HG03460 (cell line): ENCODE measurements around the gene FCHSD1.
"Not testable (repeated sequence)": the region's sequence is repeated elsewhere in the genome, so short reads cannot be mapped to it uniquely, and the experiment has no call there.

Experiments used
- ATAC-seq: cut with Tn5 transposase; IDR thresholded peaks from one replicate; pipeline ENCODE4 v1.9.1; 2021; ENCODE audit not compliant: unreplicated experiment

Gene FCHSD1

DNA sequence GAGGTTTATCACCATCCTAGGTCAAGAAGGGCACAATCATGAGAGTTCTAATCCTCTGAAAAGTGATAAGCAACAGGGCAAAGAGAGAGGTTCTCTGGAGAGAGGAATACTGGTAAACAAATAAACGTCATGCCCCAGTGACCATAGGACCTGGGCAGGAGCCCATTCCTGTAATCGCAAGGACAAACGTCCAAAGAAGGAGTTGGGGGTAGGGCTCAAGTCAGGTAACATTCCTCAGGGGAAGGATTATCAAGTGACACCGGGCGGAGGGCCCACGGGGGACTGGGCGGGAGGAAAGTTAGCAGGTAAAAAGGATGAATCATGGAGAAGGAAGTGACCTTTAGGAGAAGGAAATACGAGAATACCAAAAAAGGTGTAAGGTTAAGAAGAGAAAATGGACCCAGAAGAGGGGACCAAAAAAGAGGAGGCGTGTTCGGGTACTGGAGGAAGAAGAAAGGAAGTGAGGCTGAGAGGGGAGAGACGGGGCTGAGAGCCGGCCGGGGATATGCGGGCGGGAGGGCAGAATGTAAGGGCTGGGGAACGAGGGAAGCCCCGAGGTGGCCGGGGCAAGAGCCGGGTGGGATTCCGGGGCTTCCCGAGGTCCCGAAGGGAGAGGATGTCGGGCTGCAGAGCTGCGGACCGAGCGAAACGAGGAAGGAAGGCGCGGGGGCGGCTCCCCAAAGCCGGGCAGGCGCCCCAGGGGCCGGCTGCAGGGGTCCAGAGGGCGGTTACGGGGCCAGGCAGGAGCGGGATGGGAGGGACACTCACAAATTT lies 33.0 kb downstream of the FCHSD1 start:
- ATAC-seq, result peak; percentile 31

DNA sequence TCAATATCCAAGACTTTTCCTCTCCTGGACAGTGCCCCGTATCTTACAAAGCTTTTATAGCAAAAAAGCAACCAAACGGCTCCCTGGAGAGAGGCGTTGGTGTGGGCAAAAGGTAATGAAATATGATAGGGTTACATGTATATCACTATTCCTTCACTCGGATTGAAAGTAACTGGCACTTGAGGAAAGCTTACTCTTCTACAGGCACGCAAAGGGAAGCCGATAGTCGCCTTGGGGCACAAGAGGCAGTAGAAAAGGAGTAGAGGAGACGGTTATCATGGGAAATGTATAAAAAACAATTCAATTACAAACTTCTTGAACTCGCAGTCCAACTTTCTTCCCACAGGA lies 33.6 kb downstream of the FCHSD1 start:
- no peak for ATAC-seq

DNA sequence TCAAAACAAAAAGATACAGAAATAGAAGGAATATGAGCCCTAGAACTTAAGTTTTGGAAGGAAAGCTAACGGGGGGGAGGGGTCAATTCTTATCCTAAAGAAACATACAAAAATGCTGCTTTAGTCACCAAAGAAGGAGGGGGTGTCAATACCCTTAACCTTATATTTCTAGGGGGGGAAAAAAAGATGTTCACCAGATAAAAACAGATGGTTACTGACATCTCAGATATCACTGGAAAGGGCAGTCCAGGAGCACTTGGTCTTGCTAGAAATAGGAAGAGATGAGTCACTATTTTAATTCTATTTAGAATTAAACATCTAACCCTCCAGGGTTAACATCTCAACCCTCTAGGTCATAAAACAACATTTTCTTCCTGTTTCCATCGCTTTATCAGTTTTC lies 34.1 kb downstream of the FCHSD1 start:
- no peak for ATAC-seq

DNA sequence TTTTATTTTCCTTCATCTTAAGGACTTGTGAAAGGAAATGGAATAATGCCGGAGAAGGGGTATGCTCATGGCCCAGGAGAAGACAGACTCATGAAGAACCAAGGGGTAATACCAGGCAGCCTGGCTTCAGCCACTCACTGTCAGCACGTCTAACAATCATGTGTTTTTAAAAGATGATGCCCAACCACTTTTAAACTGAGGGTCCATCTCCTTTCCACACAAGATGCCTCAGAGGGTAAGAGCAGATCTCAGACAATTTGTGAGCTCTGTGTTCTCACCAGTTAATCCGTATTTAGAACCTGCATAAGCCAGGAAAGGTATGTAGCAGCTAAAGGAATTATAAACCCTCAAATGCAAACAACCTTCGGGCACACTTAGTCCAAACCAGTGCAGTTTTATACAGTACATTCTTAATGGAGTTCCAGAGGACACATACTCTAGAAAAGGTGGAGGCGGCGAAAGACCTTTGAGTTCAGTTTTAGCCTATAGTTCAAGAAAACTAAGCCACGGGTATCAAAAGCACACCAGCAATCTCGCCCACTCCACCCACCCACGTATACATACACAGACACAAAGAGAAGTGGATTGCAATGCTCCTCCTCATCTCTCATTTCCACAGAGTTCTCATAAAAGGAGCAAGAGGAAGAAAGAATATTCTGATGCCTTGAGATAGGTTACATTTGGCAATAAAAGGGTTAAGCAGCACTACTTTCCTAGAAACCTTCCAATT lies 35.1 kb downstream of the FCHSD1 start:
- no peak for ATAC-seq

DNA sequence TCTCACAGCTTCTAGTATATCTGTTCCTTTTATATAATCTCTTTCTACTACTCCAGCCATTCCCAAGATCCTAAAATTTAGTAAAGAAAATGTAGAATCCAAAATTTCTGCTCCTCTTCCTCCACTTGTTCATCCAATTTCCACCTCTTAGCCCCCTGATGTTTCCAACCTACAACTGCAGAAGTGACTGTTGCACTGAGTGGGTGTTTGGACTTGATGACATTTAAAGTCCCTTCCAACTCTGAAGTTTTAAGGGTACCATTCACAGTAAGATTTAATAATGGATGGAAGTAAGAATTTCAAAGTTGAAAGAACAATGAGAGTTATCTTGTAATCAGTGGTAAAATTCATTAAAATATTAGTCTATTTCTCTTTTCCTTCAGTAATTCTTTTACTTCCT lies 37.9 kb downstream of the FCHSD1 start:
- ATAC-seq, result no peak

DNA sequence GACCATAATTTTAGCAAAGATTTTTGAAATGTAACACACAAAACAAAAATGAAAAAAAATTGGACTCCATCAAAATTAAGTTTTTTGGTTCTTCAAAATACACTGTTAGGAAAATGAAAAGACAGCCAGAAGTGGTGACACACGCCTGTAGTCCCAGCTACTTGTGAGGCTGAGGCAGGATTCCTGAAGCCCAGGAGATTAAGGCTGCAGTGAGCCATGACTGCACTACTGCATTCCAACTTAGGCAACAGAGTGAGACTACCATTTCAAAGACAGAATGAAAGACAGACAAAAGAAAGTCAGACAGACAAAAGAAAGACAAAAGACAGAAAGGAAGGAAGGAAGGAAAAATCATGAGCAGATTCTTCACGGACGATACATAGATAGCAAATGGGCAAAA lies 39.9 kb downstream of the FCHSD1 start:
- ATAC-seq, result no peak

DNA sequence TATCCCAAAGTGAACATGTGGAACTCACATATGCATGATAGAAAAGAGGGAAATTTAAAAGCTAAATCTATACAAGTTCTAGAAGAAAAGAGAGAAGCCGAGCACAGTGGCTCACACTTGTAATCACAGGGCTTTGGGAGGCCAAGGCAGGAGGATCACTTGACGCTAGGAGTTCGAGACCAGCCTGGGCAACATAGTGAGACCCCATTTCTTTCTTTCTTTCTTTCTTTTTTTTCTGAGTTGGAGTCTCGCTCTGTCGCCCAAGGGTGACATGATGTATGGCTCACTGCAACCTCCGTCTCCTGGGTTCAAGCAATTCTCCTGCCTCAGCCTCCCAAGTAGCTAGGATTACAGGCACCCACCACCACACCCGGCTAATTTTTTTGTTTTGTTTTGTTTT lies 41.3 kb downstream of the FCHSD1 start:
- ATAC-seq, result not testable (repeated sequence)

DNA sequence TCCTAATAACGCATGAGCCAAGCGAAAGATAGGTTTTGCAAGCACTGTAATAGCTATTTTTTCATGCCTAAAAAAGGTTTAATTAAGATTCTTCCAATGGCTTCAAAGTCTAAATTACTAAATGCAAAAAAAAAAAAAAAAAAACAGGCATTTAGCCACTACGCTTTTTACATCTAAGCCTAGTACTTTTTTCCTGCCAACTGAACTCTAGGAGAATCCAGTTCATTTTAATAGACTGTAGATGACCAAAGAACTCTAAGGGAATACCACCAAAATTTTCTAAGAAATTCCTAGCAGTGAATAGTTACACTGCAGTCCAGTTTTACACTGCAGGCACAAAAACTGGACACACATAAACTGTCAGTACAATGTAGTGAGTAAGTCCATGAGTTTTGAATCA lies 42.2 kb downstream of the FCHSD1 start:
- no peak for ATAC-seq

DNA sequence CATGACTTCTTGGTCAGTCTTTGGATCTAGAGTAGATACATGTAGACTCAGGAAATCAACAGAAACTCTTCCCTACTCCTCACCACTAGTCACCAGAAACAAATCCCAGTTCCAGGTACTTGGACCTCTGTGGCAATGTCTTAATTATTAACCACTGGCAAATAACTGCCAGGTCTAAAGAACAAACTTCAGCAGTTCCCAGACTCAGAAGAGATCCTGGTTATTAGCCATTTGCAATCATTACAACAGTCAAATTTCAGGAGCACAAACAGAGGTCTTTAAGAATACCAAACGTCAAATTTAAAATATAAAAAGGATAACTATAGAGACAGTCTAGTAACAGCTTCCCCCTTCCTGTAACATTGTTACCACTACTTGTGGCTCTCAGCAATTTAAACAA lies 42.7 kb downstream of the FCHSD1 start:
- ATAC-seq, result no peak

DNA sequence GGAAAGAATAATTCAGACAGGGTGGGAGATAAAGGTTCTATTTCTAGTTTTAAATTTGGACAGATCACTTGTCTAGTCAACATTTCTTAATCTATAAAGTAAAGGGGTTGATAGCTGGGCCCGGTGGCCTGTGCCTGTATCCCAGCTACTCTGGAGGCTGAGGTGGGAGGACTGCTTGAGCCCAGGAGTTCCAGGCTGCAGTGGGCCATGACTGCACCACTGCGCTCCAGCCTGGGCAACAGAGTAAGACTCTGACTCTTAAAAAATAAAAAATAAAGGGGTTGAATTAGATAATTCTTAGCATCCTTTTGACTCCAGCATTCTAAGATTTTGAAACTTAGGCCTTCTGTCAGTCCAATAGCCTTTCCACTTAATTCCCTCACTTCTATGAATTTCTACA lies 43.2 kb downstream of the FCHSD1 start:
- no peak for ATAC-seq

DNA sequence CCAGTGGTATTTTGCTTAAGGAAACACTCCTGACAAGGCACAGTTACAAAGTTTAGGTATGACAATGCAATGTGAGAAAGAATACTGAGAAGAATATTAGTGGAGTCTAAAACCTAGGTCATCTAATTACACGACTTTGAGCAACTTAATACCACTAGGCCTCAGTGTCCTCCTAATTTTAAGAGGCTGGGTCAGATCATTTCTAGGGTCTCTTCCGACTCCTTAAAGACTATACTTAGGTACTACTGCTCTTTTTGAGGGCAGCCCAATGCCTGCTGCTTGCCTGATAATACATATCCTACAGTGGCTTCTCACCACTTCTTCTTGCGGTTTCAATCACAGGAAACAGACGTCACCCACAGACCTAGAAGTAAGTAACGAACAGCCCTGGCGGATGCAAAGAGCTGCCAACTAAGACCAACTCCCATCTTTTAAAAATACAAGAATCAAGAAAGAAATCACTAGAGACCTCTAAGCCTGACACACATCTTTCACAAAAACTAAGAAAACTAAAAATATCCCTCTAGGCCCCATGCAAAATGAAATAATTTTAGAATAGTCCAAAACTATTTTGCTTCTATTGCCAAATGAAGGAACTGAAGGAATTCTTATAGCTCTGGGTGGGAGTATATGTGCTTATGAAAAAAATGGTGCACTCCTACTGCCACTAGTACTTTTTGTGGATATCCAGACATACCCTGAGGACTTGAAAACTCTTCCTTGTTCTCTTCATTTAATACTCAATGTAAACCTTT lies 45.5 kb downstream of the FCHSD1 start:
- peak; percentile 95 for ATAC-seq

DNA sequence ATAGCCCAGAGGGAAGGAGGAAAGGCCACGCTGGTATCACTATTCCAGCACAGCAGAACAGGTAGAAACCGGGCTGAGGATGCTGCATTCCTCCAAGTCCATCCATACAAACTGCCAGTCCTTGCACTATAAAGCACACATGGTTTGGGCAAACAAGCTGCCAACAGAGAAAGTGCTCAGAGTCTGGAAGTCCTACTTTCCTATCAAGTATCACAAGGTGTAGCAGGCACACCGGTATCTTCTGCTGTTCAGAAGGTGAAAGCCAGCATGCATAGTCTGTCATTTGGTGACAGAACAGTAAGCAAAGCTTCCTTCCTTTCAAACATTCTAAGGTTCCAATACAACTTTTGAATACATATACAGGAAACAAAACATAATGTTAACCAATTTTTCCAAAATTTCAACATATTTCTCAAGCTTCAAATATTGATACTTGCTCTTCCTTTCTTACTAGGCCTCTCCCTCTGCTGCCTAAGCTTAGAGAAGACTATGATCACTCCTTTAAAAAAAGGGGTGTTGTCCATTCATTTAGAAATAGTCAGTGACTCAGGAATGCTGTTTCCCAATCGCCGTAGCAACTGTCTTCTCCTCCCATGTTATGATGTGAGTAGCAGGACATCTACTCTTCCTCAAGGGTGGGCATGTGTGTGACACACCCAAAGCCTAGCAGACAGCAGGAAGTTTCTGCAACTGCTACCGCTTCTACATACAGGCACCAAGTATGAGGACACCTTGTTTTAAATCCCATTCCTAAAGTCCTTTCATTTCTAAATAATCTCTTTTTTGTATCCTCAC lies 47.1 kb downstream of the FCHSD1 start:
- ATAC-seq, result no peak

DNA sequence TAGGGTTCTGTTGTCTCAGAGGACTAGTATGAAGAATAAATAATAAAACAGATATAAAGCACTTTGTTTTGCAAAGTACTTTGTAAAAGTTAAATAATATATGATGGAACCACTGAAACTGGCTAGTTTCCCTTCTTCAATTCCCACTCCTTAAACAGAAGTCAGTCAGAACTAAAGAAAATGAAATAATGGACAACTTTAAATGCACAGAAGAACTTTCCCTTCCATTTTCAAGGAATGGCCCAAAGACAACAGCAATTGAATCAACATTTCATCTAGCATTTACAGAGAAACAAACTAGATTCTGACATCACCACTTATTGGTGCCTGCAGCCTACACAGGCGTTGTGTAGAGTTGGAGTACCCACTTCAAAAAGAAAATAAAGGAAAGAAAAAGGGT lies 48.6 kb downstream of the FCHSD1 start:
- ATAC-seq, result no peak

DNA sequence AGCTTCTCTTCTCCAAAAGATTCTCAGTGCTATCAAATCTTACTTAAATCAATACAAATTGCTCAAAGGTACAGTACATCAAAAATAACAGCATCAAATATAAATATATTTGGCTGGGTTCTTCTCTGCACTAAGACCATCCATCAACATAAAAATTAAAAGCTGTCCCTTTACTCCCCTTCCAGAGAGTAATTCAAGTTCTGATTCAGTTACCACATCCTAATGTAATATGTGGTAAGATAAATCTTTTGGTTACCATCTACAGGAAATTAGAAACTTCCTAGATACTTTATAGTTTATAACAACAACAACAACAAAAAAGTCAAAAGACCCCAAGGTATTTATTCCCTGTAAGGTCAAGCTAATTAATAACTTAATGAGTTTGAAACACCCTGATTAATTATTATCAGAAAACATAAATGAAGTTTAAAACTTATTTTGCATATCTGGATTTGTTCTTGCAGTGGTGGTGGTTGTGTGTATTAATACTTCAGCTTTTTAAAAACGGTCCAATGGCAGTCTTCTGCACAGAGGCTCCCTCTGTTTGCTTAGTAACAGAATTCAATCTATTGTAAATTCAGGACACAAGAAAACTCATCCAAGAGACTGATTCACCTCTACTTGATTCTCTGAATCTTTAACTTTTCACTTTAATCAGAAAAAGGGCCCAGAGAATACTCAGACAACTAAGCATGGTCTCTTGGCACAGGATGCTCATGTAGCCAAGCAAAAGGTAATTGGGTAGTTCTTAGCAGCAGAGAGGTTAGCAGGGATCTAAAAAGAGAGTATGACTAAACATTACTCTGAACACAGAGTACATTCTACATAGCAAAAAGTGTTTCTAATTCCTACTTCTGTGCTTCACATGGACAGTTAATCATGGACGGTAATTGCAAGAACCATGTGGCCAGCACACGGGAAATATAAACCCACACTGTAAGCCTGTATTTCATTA lies 52.5 kb downstream of the FCHSD1 start:
- no peak for ATAC-seq

DNA sequence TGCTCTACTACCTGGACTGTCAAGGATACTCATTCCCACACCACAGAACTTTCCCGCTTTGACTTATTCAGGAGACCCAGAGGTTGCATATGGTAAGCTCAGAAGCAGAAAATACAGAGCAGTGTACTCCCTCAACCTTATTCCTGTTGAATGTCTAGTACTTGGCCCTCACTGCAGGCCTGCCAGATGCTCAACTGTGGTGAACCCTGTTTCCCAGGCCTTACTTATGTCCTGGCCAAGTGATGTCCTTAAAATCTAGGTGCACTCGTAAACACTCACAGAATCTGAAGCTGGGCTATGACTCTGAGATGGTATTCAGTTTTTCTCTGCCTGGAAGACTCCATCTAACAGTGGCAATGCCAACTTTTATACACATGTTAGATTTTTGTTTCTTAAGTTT lies 53.4 kb downstream of the FCHSD1 start:
- no peak for ATAC-seq

DNA sequence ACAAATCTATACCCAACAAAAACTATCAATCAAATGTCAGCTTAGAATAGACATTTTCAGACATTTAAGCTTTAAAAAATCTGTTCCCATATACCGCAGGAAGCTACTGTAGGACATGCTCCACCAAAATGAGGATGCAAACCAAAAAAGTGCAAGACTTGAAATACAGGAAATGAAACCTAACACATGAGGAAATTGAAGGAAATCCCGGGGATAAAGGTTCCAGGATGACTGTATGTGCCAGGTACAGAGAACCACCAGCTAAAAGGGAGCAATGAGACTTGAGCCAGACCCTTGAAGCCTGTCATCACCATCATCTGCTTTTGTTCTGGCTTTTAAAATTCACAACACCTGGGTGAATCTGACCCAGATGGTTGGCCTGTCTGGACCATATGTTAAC lies 53.8 kb downstream of the FCHSD1 start:
- no peak for ATAC-seq

DNA sequence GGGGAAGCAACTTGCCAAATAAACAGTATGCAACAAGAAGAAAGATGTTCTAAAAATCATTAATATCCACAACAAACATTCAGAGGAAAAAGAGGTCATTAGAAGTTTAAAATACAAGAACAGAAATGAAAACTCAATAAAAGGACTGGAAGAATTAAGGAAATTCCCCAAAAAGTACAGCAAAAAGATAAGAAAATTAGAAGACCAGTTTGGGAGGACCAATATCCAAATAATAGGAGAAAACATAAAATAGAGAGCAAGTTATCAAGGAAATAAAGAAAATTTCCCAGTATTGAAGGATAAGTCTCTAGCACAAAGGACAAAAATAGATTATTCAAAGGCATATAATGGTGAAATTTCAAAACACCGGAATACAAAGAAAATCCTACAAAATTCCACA lies 54.4 kb downstream of the FCHSD1 start:
- ATAC-seq, result no peak

DNA sequence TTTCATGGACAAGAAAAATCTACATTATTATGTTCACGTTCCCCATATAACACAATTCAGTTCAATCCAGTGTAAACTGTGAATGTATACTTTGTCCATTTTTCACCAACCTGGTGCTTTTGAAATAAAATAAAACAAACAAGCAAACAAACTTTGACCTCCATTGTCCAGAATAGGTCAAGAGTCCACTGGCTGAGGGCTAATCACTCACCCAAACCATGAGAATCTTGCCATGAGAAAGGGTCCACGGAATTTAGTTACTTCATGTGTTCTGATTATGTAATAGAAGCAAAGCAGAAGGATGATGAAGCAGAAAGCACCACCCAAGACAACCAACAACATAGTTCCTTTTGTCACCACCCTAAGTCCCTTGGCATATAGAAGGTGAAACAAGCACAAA lies 61.1 kb downstream of the FCHSD1 start:
- no peak for ATAC-seq
